Muscle of leg (tissue), 11 donors: ENCODE results near the gene TDRD7. TPM values are rescaled to one million over a fixed set of nuclear protein-coding genes. Genes with fewer than 3 reads are reported as not detected.

Experiments used
- DNase-seq: peaks from one replicate; pipeline ENCODE4 v3.0.0; 2013
- H3K27ac ChIP-seq: one replicate; pipeline ENCODE4 v1.5.1; 2013; ENCODE audit warnings: mild to moderate bottlenecking, low read length, control low read depth
- H3K27me3 ChIP-seq: one replicate; pipeline ENCODE4 v1.6.1; 2013; ENCODE audit warnings: low read length; ENCODE audit not compliant: control insufficient read depth, insufficient read depth
- H3K36me3 ChIP-seq: one replicate; pipeline ENCODE4 v1.6.1; 2013; ENCODE audit warnings: low read length; ENCODE audit not compliant: control insufficient read depth, insufficient read depth
- H3K4me1 ChIP-seq: one replicate; pipeline ENCODE4 v1.6.1; 2013; ENCODE audit warnings: low read length; ENCODE audit not compliant: control insufficient read depth, insufficient read depth
- H3K4me3 ChIP-seq: one replicate; pipeline ENCODE4 v1.5.1; 2013; ENCODE audit warnings: low read length, control low read depth
- H3K9me3 ChIP-seq: replicated peaks from 2 replicates; pipeline ENCODE4 v1.6.1; 2013; ENCODE audit warnings: low read depth, low read length; ENCODE audit not compliant: control insufficient read depth
- WGBS: methylation state at CpG from one replicate; pipeline ENCODE4 v1.1.5; 2013; ENCODE audit warnings: missing lambda C conversion rate; ENCODE audit not compliant: insufficient coverage; 5-methylcytosine and 5-hydroxymethylcytosine counted together
- polyA plus RNA-seq, 8 donors: library from polyadenylated mRNA; unstranded; fragments of 120-200 nt; gene quantifications; one replicate each; pipeline versions ENCODE4 v1.2.1 to v1.2.3, GENCODE V29; 2013; ENCODE audit warnings: inconsistent platforms in 1 of 8, low replicate concordance in 1 of 8; ENCODE audit not compliant: insufficient read length in 8 of 8, insufficient read depth in 1 of 8
- total RNA-seq: library from RNA; stranded (reverse); fragments of 120-200 nt; gene quantifications from one replicate; pipeline ENCODE4 v1.2.4, GENCODE V29; 2013

Gene TDRD7
- total and polyA plus RNA-seq, 9 donors = 2.9 to 4.9 (median 4.3) TPM

DNA sequence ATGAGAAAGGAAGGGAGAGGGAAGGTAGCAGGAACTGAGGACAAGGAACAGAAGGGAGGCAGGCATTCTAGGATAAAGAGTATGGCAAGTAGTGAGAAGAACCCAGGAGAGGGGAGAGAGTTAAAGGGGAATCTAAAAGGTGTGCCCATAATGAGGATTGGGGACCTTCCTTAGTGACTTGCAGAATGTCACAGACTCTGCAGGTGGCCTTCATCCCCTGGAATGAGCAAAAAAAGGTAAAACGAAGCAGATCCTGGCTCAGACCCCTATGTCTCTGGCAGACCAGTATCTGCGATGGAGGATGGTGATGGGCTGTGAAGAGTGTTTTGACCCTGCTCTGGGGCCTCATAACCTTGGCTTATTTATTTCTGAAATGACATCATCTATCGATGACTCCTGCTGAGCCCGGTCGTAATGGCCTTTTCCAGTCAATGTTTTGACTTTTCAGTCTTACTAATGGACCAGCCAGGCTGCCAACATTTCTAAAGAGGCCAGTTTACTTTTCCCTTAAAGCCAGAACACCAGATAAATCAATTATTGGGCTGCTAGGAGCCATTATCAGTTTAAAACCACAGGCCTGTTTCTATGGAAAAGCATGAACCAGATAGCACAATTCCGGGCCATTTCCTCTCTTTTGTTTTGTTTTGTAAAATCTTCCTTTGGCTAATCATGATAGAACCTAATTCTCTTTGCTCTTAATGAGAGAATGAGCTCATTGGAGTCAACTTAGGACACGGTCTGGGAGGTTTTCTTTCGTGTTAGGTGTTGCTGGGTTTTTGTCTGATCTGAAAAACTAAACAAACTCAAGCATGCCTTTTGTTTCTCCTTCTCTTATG is 92.7 kb downstream of the TDRD7 start:
- WGBS = 60% methylated on average over 5 of the region's 8 CpGs
- peaks cover 54% of the 10 kb centered on the region for H3K27me3 ChIP-seq
- H3K27ac ChIP-seq = no peak overlapping the region
- no peak overlapping the region for H3K4me3 ChIP-seq
- H3K9me3 ChIP-seq = no peaks in the 10 kb centered on the region
- no peak for DNase-seq
- peaks cover 18% of the 10 kb centered on the region for H3K4me1 ChIP-seq
- H3K36me3 ChIP-seq = no peaks in the 10 kb centered on the region

DNA sequence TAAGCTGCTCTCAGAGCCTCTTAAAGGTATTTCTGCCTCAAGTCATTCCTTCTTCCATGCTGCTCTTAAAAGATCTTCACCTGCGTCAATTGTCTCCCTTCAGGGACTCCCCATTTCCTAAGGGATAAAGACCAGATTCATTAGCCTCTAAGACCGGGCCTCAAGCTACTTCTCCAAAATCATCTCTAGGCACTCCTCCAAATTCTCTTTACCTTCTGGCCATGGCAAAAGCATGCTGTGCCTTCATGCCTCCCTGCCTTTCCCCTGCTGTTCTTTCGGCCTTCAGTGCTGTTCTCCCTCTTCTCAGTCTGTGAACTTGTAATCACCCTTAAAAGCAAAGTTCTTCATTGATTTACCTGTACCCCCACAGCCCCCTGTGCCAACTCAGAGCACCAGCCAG is 93.9 kb downstream of the TDRD7 start:
- Histone ChIP-seq H3K4me3 (no peak overlapping the region), H3K9me3 (no peaks in the 10 kb centered on the region), H3K27me3 (peaks cover 48% of the 10 kb centered on the region), H3K36me3 (no peaks in the 10 kb centered on the region), H3K27ac (no peak overlapping the region), H3K4me1 (peaks cover 18% of the 10 kb centered on the region)
- 75% methylated on average over 3 of the region's 3 CpGs for WGBS
- no peak for DNase-seq

DNA sequence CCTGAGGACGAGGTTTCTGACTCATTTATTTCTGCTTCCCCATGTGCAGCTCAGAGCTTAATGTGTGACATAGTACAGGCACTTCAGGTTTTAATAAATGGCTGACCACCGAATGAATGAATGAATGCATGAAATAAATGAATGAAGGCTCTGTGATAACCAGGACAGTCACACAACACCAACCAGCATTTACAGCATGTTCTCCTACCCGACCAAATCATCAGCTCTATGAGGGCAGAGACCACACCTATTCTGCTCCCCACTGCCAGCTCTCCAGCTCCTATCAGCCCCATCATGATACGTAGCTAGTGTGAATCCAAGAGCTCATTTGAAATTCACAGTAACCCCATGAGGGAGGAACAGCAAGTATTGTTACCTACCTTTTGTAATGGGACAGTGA is 94.4 kb downstream of the TDRD7 start:
- 60% methylated on average over 2 of the region's 4 CpGs for WGBS
- Histone ChIP-seq H3K4me1 (peaks cover 15% of the 10 kb centered on the region), H3K4me3 (no peak overlapping the region), H3K27ac (no peak overlapping the region), H3K27me3 (peaks cover 44% of the 10 kb centered on the region), H3K9me3 (no peaks in the 10 kb centered on the region), H3K36me3 (no peaks in the 10 kb centered on the region)
- no peak for DNase-seq

DNA sequence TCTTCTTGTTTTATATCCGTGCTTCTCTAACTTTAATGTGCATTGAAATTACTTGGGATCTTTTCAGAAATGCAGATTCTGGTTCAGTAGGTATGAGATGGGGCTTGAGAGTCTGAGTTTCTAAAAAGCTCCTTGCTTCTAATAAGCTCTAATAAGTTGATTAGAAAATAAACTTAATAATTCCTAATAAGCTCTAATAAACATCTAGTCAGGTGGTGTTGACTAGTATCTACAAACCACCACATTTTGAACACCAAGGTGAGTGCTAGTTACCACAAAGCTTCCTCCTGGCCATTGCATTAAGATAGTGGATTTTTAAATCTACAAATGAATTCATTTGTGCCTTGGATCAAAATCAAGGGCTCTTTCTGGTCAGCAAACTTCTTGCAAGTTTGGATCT is 94.9 kb downstream of the TDRD7 start:
- H3K36me3 ChIP-seq = no peaks in the 10 kb centered on the region
- no CpG with 5 or more reads among the region's 1 CpG for WGBS
- H3K27ac ChIP-seq = no peak overlapping the region
- DNase-seq = no peak
- peaks cover 45% of the 10 kb centered on the region for H3K27me3 ChIP-seq
- H3K4me3 ChIP-seq = no peak overlapping the region
- no peaks in the 10 kb centered on the region for H3K9me3 ChIP-seq
- H3K4me1 ChIP-seq = peaks cover 15% of the 10 kb centered on the region

DNA sequence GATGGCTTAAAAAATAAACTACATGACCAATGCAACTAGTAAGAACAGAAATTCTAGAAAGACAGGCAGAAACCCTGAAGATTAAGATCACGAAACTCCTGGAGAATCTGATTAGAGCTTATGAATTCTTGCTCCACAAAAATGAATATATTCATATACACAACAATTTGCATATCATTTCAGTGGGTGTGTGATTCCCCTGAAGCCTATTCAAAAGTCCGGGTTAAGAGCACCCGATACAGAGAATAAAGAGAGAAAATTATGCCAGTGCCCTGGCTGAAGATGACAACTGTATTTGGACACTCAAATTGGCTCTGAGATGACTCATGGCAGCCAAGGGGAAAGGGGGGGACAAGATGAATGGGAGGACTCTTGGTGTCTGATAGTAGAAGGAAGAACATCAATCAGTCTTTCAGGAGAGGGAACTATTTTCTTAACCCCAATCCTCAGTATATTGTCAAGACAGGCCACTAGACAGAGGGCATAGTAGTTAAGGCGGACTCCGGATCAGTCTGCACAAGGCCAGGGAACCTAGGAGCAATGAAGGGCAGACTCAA is 95.6 kb downstream of the TDRD7 start:
- no peak for DNase-seq
- no peak overlapping the region for H3K4me3 ChIP-seq
- no peaks in the 10 kb centered on the region for H3K9me3 ChIP-seq
- peaks cover 11% of the 10 kb centered on the region for H3K4me1 ChIP-seq
- no peaks in the 10 kb centered on the region for H3K36me3 ChIP-seq
- peaks cover 39% of the 10 kb centered on the region for H3K27me3 ChIP-seq
- no peak overlapping the region for H3K27ac ChIP-seq
- WGBS = 100% methylated on average over 1 of the region's 5 CpGs

DNA sequence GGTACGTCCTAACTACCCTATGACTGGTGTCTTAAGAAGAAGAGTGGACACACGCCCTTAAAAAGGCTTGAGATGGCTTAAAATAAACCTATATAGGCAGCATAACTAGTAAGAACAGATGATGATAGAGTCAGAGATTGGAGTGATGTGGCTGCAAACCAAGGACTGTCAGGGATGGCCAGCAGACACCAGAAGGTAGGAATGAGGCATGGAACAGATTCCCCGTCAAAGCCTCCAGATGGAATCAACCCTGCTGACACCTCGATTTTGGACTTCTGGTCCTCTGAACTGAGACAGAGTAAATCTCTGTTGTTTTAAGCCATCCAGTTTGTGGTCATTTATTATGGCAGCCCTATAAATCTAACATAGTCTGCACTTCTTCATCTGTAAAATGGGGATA is 97.0 kb downstream of the TDRD7 start:
- Histone ChIP-seq H3K27ac (no peak overlapping the region), H3K4me3 (no peak overlapping the region), H3K9me3 (no peaks in the 10 kb centered on the region), H3K27me3 (peaks cover 26% of the 10 kb centered on the region), H3K36me3 (no peaks in the 10 kb centered on the region), H3K4me1 (no peaks in the 10 kb centered on the region)
- DNase-seq = no peak
- 70% methylated on average over 4 of the region's 4 CpGs for WGBS

DNA sequence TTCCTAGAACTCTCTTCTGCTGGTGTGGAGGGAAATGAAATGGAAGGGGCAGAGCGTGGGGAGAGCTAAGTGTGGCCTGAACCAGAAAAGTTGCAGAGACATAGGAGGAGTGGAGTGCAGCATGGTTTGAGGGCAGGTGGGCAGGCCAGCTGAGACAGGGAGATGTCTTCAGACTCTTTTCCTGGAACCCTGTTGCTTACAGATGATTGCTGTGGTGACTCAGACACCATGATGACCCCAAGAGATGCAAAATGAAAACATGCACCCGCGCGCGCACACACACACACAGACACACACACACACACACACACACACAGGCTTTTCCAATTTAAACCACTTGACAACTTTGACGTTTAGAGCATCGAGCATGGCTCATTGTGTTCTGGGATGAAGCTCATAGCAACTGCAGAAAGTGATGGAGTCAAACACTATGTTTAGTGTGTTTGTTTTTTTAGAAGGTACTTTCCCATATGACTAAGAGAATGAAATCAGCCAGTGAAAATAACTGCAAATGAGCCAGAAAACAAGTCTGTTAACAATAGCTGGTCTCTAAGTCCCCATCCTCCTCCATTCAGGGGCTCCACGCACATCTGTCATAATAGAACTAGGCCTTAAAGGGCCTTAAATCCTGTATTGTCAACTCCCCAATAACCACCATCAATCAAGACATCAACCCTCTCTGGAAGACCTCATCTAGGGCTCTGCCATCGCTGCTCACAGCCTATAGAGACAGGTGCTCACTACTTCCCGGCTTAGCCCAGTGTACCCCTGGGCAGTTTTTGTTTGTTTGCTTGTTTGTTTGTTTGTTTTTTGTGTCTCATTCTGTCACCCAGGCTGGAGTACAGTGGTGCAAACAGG is 99.1 kb downstream of the TDRD7 start:
- DNase-seq = no peak
- Histone ChIP-seq H3K9me3 (no peaks in the 10 kb centered on the region), H3K36me3 (no peaks in the 10 kb centered on the region), H3K27ac (no peak overlapping the region), H3K4me1 (no peaks in the 10 kb centered on the region), H3K27me3 (peaks cover 7% of the 10 kb centered on the region), H3K4me3 (no peak overlapping the region)
- 44% methylated on average over 2 of the region's 10 CpGs for WGBS

DNA sequence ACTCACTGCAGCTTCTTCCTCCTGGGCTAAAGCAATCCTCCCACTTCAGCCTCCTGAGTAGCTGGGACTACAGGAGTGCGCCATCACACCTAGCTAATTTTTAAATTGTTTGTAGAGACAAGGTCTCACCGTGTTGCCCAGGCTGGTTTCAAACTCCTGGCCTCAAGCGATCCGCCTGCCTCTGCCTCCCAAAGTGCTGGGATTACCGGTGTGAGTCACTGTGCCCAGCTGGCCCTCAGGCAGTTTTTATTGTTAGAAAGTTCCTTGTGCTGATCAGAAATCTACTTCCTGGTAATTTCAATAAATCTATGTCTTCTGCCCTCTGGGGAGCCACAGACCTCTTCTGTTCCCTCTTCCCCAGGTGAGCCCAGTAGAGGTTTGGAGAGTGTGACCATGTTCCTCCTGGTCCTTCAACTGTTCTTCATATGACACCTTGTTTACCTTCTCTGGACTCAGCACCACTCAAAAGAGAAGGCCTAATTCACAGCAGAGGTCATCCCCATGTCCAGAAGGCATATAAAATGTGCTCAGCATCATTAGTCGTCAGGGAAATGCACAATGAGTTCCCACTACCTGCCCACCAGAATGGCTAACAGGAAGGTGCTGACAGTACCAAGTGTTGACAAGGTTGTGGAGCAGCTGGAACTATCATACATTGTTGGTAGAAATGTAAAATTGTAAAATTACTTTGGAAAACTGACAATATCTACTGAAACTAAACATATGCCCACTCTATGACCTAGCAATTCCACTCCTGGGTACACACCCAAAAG is 99.9 kb downstream of the TDRD7 start:
- Histone ChIP-seq H3K4me3 (no peak overlapping the region), H3K27me3 (peaks cover 5% of the 10 kb centered on the region), H3K27ac (no peak overlapping the region), H3K4me1 (no peaks in the 10 kb centered on the region), H3K9me3 (no peaks in the 10 kb centered on the region), H3K36me3 (no peaks in the 10 kb centered on the region)
- 88% methylated on average over 3 of the region's 6 CpGs for WGBS
- no peak for DNase-seq

DNA sequence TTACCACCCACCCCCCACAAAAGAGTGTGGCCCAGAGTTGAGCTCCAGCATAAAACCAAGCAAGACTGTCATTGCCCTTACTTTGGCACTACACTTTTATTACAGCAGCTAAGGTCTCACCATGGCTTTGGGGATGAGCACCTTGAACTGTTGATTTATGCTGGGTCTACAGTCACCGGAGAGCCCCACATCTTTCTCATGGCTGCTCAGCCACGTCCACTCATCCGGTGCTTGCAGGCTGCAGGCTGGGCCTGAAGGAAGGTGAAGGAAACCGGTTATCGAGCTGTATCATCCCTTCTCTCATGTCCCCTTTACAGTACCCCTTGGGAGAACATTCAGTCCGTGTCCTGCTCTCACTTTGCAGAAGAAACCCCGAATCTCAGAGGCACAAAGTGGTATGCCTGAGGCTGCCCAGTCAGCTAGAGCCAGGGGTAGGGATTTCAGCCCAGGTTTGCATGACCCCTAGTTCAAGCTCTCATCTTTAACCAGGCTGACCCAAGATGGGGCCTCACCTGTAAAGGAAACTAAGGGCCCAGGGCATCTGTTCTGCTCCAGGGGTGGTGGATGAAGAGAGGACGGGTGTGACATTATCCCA is 101.2 kb downstream of the TDRD7 start:
- Histone ChIP-seq H3K27me3 (peaks cover 5% of the 10 kb centered on the region), H3K27ac (no peak overlapping the region), H3K4me3 (no peak overlapping the region), H3K36me3 (no peaks in the 10 kb centered on the region), H3K4me1 (no peaks in the 10 kb centered on the region), H3K9me3 (no peaks in the 10 kb centered on the region)
- no peak for DNase-seq
- 55% methylated on average over 3 of the region's 8 CpGs for WGBS
